CD4-positive, alpha-beta T cell (primary cell): ENCODE measurements around the gene EDEM3. TPM values are rescaled to one million over a fixed set of nuclear protein-coding genes. Genes with fewer than 3 reads are reported as not detected.

Source experiments
- ATAC-seq: fragments of 200-7000 bp; cut with Tn5 transposase; one replicate; pipeline ENCODE4 v1.10.0; 2022; ENCODE audit warnings: mild to moderate bottlenecking; ENCODE audit not compliant: poor library complexity
- CTCF ChIA-PET: fragments of 350-600 bp; sonication (Branson Sonifier 250); formaldehyde crosslinking; loops from one replicate; lab custom pipeline; 2021; ENCODE audit warnings: antibody characterized with exemption, inconsistent platforms; lab: Charles Lee
- POLR2A ChIA-PET: fragments of 350-600 bp; sonication (Branson Sonifier 250); formaldehyde crosslinking; loops from one replicate; lab custom pipeline; 2021; ENCODE audit warnings: antibody characterized with exemption, inconsistent platforms; lab: Charles Lee
- DNase-seq, 14 experiments: peaks; one replicate each; pipeline ENCODE4 v3.0.0-alpha.2; 2013 to 2020; ENCODE audit warnings: mixed read lengths in 2 of 14
- H3K27ac ChIP-seq, 2 donors: one replicate each; pipeline versions ENCODE4 v1.5.1 to v1.7.0; 2013; ENCODE audit warnings: low read length in 2 of 2, low read depth in 1 of 2, mild to moderate bottlenecking in 1 of 2
- H3K27me3 ChIP-seq, 2 experiments: 1 replicate in 1 of 2; 2 replicates in 1 of 2; pipeline versions ENCODE4 v1.6.1 to v1.7.0; 2013; ENCODE audit warnings: low read length in 2 of 2, control low read depth in 1 of 2, mild to moderate bottlenecking in 1 of 2, moderate library complexity in 1 of 2; ENCODE audit not compliant: insufficient read depth in 2 of 2, control insufficient read depth in 1 of 2
- H3K36me3 ChIP-seq: one replicate; pipeline ENCODE4 v1.6.1; 2013; ENCODE audit warnings: low read length, control low read depth; ENCODE audit not compliant: insufficient read depth
- H3K4me1 ChIP-seq: one replicate; pipeline ENCODE4 v1.6.1; 2013; ENCODE audit warnings: low read length, control low read depth; ENCODE audit not compliant: insufficient read depth
- H3K4me3 ChIP-seq: one replicate; pipeline ENCODE4 v1.5.1; 2013; ENCODE audit warnings: mild to moderate bottlenecking, low read length, moderate library complexity
- H3K9me3 ChIP-seq, 2 experiments: 1 replicate in 1 of 2; 2 replicates in 1 of 2; pipeline versions ENCODE4 v1.6.1 to v1.7.0; 2013; ENCODE audit warnings: low read length in 2 of 2, mild to moderate bottlenecking in 2 of 2, control low read depth in 1 of 2, moderate library complexity in 1 of 2; ENCODE audit not compliant: control insufficient read depth in 1 of 2, insufficient read depth in 1 of 2
- H3K27ac Mint-ChIP-seq: one replicate; pipeline ENCODE4 v1.8.0; 2020; ENCODE audit warnings: mixed read lengths
- H3K27me3 Mint-ChIP-seq: one replicate; pipeline ENCODE4 v1.8.0; 2021; ENCODE audit warnings: mixed read lengths
- H3K36me3 Mint-ChIP-seq: one replicate; pipeline ENCODE4 v1.8.0; 2021; ENCODE audit warnings: low read depth, mixed read lengths
- H3K4me1 Mint-ChIP-seq: one replicate; pipeline ENCODE4 v1.8.0; 2021; ENCODE audit warnings: low read depth, mixed read lengths
- H3K4me3 Mint-ChIP-seq: one replicate; pipeline ENCODE4 v1.8.0; 2020; ENCODE audit warnings: mild to moderate bottlenecking, mixed read lengths
- H3K9me3 Mint-ChIP-seq: one replicate; pipeline ENCODE4 v1.8.0; 2020; ENCODE audit warnings: mixed read lengths
- CTCF ChIP-seq: fragments of 200-600 bp; IDR thresholded peaks from one replicate; pipeline ENCODE4 v1.8.0; 2022; ENCODE audit warnings: antibody characterized with exemption, mild to moderate bottlenecking
- intact Hi-C, 2 experiments: fragments of 100-400 bp; cut with DNase I in 1 of 2; cut with micrococcal nuclease in 1 of 2; formaldehyde crosslinking; loops; one replicate each; pipeline versions ENCODE4 v1.15.1 to v1.9.0; 2023 to 2025; cut with DNase I, micrococcal nuclease
- total RNA-seq, 174 experiments: library from RNA in 2 of 174; stranded (reverse) in 2 of 174; gene quantifications; one replicate each; pipeline ENCODE4 v1.2.3 and lab custom pipeline; 2021 to 2026

Gene EDEM3
- total RNA-seq, 2 experiments from 2014 or later = 19.9 to 20.0 TPM

DNA sequence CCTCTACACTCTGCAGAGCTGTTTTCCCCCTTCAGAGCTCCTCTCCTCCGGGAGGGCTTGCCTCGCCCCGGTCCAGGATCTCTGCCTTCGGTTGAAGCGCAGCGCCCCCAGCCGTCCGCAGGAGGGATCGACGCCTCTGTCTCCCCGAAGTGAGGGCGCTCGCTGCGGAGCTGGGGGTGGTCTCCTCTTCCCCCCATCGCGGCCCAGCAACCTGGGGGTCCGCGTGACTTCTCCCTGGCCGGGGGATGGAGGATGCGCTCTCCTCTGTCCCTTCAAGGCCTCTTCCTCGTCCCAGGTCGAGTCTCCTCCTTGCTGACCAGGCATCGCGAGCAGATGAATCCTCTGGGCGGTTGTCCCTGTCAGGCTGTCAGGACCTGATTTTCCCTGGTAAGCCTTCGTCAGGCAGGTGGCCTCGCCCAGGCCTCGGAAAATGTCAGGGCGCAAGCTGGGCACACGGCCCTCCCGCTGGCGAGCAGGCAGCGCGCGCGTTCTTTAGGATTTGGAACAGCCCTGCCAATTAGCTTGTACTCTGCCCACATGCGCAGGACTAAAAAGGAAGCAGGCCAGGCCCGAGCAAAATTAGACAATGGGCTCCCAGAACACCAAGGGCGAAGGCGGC is 90.5 kb downstream of the EDEM3 start:
- peaks cover 8% of the 10 kb centered on the region for H3K4me1 ChIP-seq
- no peaks in the 10 kb centered on the region for H3K9me3 Mint-ChIP-seq
- POLR2A ChIA-PET = interaction anchor here (0.5 kb wide), 1 partner anchor 470 kb away, joined by 3 read pairs; no protein-coding TSS in a partner anchor
- TF ChIP-seq CTCF = no peak
- H3K27ac ChIP-seq = no peak overlapping the region
- no peaks in the 10 kb centered on the region for H3K4me1 Mint-ChIP-seq
- H3K4me3 ChIP-seq = peak overlapping the region; percentile 15
- peaks cover 0 to 7% of the 10 kb centered on the region in 2 experiments for H3K9me3 ChIP-seq
- intact Hi-C loops = loop anchor here in 1 of 2 experiments (10.0 kb wide), 1 partner anchor 589 kb away; no protein-coding TSS in a partner anchor
- CTCF ChIA-PET = interaction anchor here (0.6 to 1.1 kb wide), 3 partner anchors 9 to 213 kb away, joined by 3 read pairs; no protein-coding TSS in a partner anchor
- no peak overlapping the region for H3K4me3 Mint-ChIP-seq
- no peak overlapping the region for H3K27ac Mint-ChIP-seq
- no peaks in the 10 kb centered on the region for H3K36me3 Mint-ChIP-seq
- peaks cover 17% of the 10 kb centered on the region for H3K27me3 Mint-ChIP-seq
- H3K27me3 ChIP-seq = peaks cover 7 to 9% of the 10 kb centered on the region in 2 experiments
- no peak for ATAC-seq
- peak in 7 of 14 experiments; percentile 1 to 54 (median 13) for DNase-seq
- H3K36me3 ChIP-seq = no peaks in the 10 kb centered on the region

DNA sequence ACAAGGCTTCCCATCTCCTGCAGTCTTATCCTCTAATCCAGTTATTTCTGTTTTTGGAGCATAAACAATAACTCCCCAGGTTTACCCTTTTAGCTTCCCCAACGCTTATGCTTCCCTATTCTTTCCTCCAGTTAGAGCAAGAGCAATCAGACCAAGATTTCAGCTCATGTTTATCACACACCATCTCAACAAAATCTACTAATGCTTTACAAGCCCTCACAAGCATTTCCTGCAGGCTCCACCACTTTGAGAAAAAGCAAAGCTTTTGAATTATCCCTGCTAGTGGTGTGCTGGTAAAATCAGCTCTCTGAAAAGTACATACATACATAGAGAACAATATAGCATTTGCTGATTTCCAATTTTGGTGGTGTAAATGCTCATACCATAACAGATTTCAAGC is 92.9 kb downstream of the EDEM3 start:
- CTCF ChIA-PET = no interaction called here
- no peak for TF ChIP-seq CTCF
- no peak overlapping the region for H3K27ac Mint-ChIP-seq

GRCh38 chr1:184660462-184661191 is 94.0 kb downstream of the EDEM3 start:
- peaks cover 7 to 9% of the 10 kb centered on the region in 2 experiments for H3K27me3 ChIP-seq
- H3K36me3 ChIP-seq = no peaks in the 10 kb centered on the region
- DNase-seq (no peak), ATAC-seq (no peak)
- peaks cover 8% of the 10 kb centered on the region for H3K4me1 ChIP-seq
- Mint-ChIP-seq H3K4me1 (no peaks in the 10 kb centered on the region), H3K36me3 (no peaks in the 10 kb centered on the region), H3K27me3 (peaks cover 13% of the 10 kb centered on the region), H3K27ac (no peak overlapping the region), H3K4me3 (no peak overlapping the region), H3K9me3 (no peaks in the 10 kb centered on the region)
- no peak for TF ChIP-seq CTCF
- intact Hi-C loops = loop anchor here in 1 of 2 experiments (10.0 kb wide), 1 partner anchor 586 kb away; no protein-coding TSS in a partner anchor
- H3K4me3 ChIP-seq = no peak overlapping the region
- ChIA-PET POLR2A (no interaction called here), CTCF (no interaction called here)
- no peak overlapping the region for H3K27ac ChIP-seq
- H3K9me3 ChIP-seq = peaks cover 0 to 7% of the 10 kb centered on the region in 2 experiments

More for the DNA sequence above, 92.9 kb downstream of the EDEM3 start:
- peaks cover 0 to 7% of the 10 kb centered on the region in 2 experiments for H3K9me3 ChIP-seq
- no peaks in the 10 kb centered on the region for H3K36me3 ChIP-seq
- Mint-ChIP-seq H3K4me3 (no peak overlapping the region), H3K4me1 (no peaks in the 10 kb centered on the region), H3K36me3 (no peaks in the 10 kb centered on the region), H3K9me3 (no peaks in the 10 kb centered on the region), H3K27me3 (peaks cover 17% of the 10 kb centered on the region)
- H3K4me3 ChIP-seq = no peak overlapping the region
- intact Hi-C loops = loop anchor here in 1 of 2 experiments (10.0 kb wide), 1 partner anchor 587 kb away; no protein-coding TSS in a partner anchor
- peaks cover 8% of the 10 kb centered on the region for H3K4me1 ChIP-seq
- H3K27ac ChIP-seq = no peak overlapping the region
- POLR2A ChIA-PET = no interaction called here
- DNase-seq (no peak), ATAC-seq (no peak)
- peaks cover 7 to 9% of the 10 kb centered on the region in 2 experiments for H3K27me3 ChIP-seq
